Muscle layer of duodenum (tissue), 2 donors: Measurements from ENCODE around the gene EN2.

Experiments
- H3K27ac ChIP-seq: one replicate; pipeline ENCODE4 v1.7.0; 2013; ENCODE audit warnings: mild to moderate bottlenecking, low read length
- H3K27me3 ChIP-seq: one replicate; pipeline ENCODE4 v1.7.0; 2013; ENCODE audit warnings: low read depth, mild to moderate bottlenecking, control low read depth, low read length
- H3K36me3 ChIP-seq, 2 donors: one replicate each; pipeline ENCODE4 v1.7.0; 2013; ENCODE audit warnings: low read length in 2 of 2, control low read depth in 1 of 2, mild to moderate bottlenecking in 1 of 2; ENCODE audit not compliant: insufficient read depth in 2 of 2, control insufficient read depth in 1 of 2
- H3K4me1 ChIP-seq, 2 donors: one replicate each; pipeline ENCODE4 v1.7.0; 2013; ENCODE audit warnings: low read length in 2 of 2, mild to moderate bottlenecking in 2 of 2, control low read depth in 1 of 2, moderate library complexity in 1 of 2; ENCODE audit not compliant: insufficient read depth in 2 of 2, control insufficient read depth in 1 of 2
- H3K4me3 ChIP-seq, 2 donors: one replicate each; pipeline ENCODE4 v1.7.0; 2013; ENCODE audit warnings: low read length in 2 of 2, low read depth in 1 of 2, mild to moderate bottlenecking in 1 of 2
- H3K9me3 ChIP-seq, 2 donors: one replicate each; pipeline ENCODE4 v1.7.0; 2013; ENCODE audit warnings: low read length in 2 of 2, control low read depth in 1 of 2, mild to moderate bottlenecking in 1 of 2; ENCODE audit not compliant: control insufficient read depth in 1 of 2
- donor health status: healthy.

Gene EN2

GRCh38 chr7:155510975-155511701 lies 53.2 kb downstream of the EN2 start:
- no peak overlapping the region for H3K27ac ChIP-seq
- H3K4me1 ChIP-seq, result peaks cover 0 to 17% of the 10 kb centered on the region in 2 donors
- no peak overlapping the region for H3K4me3 ChIP-seq
- no peaks in the 10 kb centered on the region for H3K36me3 ChIP-seq
- H3K9me3 ChIP-seq, result peaks cover 0 to 3% of the 10 kb centered on the region in 2 donors
- peaks cover 58% of the 10 kb centered on the region for H3K27me3 ChIP-seq

- Histone ChIP-seq H3K4me1 (peaks cover 0 to 14% of the 10 kb centered on the region in 2 donors), H3K4me3 (no peak overlapping the region), H3K36me3 (no peaks in the 10 kb centered on the region), H3K27ac (no peak overlapping the region), H3K27me3 (peaks cover 53% of the 10 kb centered on the region), H3K9me3 (peaks cover 0 to 3% of the 10 kb centered on the region in 2 donors)
Measured at GRCh38 chr7:155511702-155511996, 53.7 kb downstream of the EN2 start.

GRCh38 chr7:155512246-155512887 lies 54.4 kb downstream of the EN2 start:
- no peaks in the 10 kb centered on the region for H3K36me3 ChIP-seq
- peaks cover 0 to 3% of the 10 kb centered on the region in 2 donors for H3K9me3 ChIP-seq
- peaks cover 0 to 11% of the 10 kb centered on the region in 2 donors for H3K4me1 ChIP-seq
- peaks cover 47% of the 10 kb centered on the region for H3K27me3 ChIP-seq
- no peak overlapping the region for H3K4me3 ChIP-seq
- H3K27ac ChIP-seq, result no peak overlapping the region

GRCh38 chr7:155513543-155514285 lies 55.8 kb downstream of the EN2 start:
- Histone ChIP-seq H3K9me3 (peaks cover 0 to under 1% of the 10 kb centered on the region in 2 donors), H3K4me3 (no peak overlapping the region), H3K4me1 (peaks cover 0 to 11% of the 10 kb centered on the region in 2 donors), H3K27ac (no peak overlapping the region), H3K27me3 (peaks cover 33% of the 10 kb centered on the region), H3K36me3 (no peaks in the 10 kb centered on the region)

- Histone ChIP-seq H3K9me3 (no peaks in the 10 kb centered on the region), H3K27me3 (peaks cover 28% of the 10 kb centered on the region), H3K27ac (no peak overlapping the region), H3K4me1 (peaks cover 0 to 10% of the 10 kb centered on the region in 2 donors), H3K36me3 (no peaks in the 10 kb centered on the region), H3K4me3 (no peak overlapping the region)
Measured at GRCh38 chr7:155514296-155514695, 56.4 kb downstream of the EN2 start.
